WTC11 (cell line): ENCODE measurements around the gene EHMT1. TPM values are rescaled to one million over a fixed set of nuclear protein-coding genes. Genes with fewer than 3 reads are reported as not detected.
A peak's percentile ranks its signal among the peaks of the same experiment; 100 is the strongest.

Experiments used
- ATAC-seq: fragments of 200-7000 bp; cut with Tn5 transposase; 2 replicates; pipeline ENCODE4 v1.10.0; 2021; ENCODE audit warnings: mild to moderate bottlenecking, moderate library complexity
- CTCF ChIA-PET: fragments of 300-600 bp; sonication (Branson Sonifier 250); formaldehyde crosslinking; loops from one replicate; lab custom pipeline; 2021; ENCODE audit warnings: antibody characterized with exemption; lab: Charles Lee
- POLR2A ChIA-PET: fragments of 350-600 bp; sonication (Branson Sonifier 250); formaldehyde crosslinking; loops from one replicate; lab custom pipeline; 2021; ENCODE audit warnings: antibody characterized with exemption; lab: Charles Lee
- DNase-seq: peaks from one replicate; pipeline ENCODE4 v3.0.0; 2021; ENCODE audit warnings: low spot score
- H3K27ac Mint-ChIP-seq: 2 replicates; pipeline ENCODE4 v1.8.0; 2021; ENCODE audit warnings: mixed read lengths
- H3K27me3 Mint-ChIP-seq: 2 replicates; pipeline ENCODE4 v1.8.0; 2021; ENCODE audit warnings: low read depth, mild to moderate bottlenecking, moderate library complexity, mixed read lengths
- H3K36me3 Mint-ChIP-seq: 2 replicates; pipeline ENCODE4 v1.8.0; 2021; ENCODE audit warnings: mixed read lengths
- H3K4me1 Mint-ChIP-seq: 2 replicates; pipeline ENCODE4 v1.8.0; 2022; ENCODE audit warnings: mixed read lengths
- H3K4me3 Mint-ChIP-seq: 2 replicates; pipeline ENCODE4 v1.8.0; 2021; ENCODE audit warnings: mild to moderate bottlenecking, moderate library complexity, mixed read lengths
- H3K9me3 Mint-ChIP-seq: 2 replicates; pipeline ENCODE4 v1.8.0; 2021; ENCODE audit warnings: mixed read lengths
- ATF1 ChIP-seq: sonication (generic); formaldehyde crosslinking; IDR thresholded peaks from 2 replicates; pipeline ENCODE4 v1.8.1; 2023; ENCODE audit warnings: mild to moderate bottlenecking, moderate library complexity, missing genetic modification reagents
- CBFB ChIP-seq: sonication (generic); formaldehyde crosslinking; IDR thresholded peaks from 2 replicates; pipeline ENCODE4 v1.8.1; 2022; ENCODE audit warnings: mild to moderate bottlenecking, low read depth, missing genetic modification reagents
- JAZF1 ChIP-seq: fragments of 250-450 bp; sonication (Bioruptor Pico); IDR thresholded peaks from 2 replicates; pipeline ENCODE4 v1.9.0; 2021; ENCODE audit warnings: moderate library complexity, mild to moderate bottlenecking, inconsistent platforms
- JUN ChIP-seq: sonication (generic); formaldehyde crosslinking; IDR thresholded peaks from 2 replicates; pipeline ENCODE4 v1.8.0; 2023; ENCODE audit warnings: mild to moderate bottlenecking, missing genetic modification reagents
- NFE2L1 ChIP-seq: sonication (generic); formaldehyde crosslinking; IDR thresholded peaks from 2 replicates; pipeline ENCODE4 v1.8.1; 2023; ENCODE audit warnings: missing genetic modification reagents
- NR2C2 ChIP-seq: sonication (generic); formaldehyde crosslinking; IDR thresholded peaks from 2 replicates; pipeline ENCODE4 v1.8.0; 2022; ENCODE audit warnings: mild to moderate bottlenecking, missing genetic modification reagents
- OVOL2 ChIP-seq: fragments of 250-450 bp; sonication (Bioruptor Pico); IDR thresholded peaks from 2 replicates; pipeline ENCODE4 v1.9.0; 2021; ENCODE audit warnings: mild to moderate bottlenecking, borderline replicate concordance
- TP53 ChIP-seq: sonication (generic); formaldehyde crosslinking; IDR thresholded peaks from 2 replicates; pipeline ENCODE4 v1.8.1; 2023; ENCODE audit warnings: mild to moderate bottlenecking, missing genetic modification reagents
- ZNF121 ChIP-seq: sonication (generic); formaldehyde crosslinking; IDR thresholded peaks from 2 replicates; pipeline ENCODE4 v1.8.0; 2023; ENCODE audit warnings: missing genetic modification reagents
- ZNF138 ChIP-seq: sonication (generic); formaldehyde crosslinking; conservative IDR thresholded peaks from 2 replicates; pipeline ENCODE4 v1.8.1; 2022; ENCODE audit warnings: mild to moderate bottlenecking, moderate library complexity, missing genetic modification reagents
- ZNF219 ChIP-seq: sonication (generic); formaldehyde crosslinking; IDR thresholded peaks from 2 replicates; pipeline ENCODE4 v1.8.0; 2023; ENCODE audit warnings: missing genetic modification reagents, mild to moderate bottlenecking, borderline replicate concordance
- ZNF232 ChIP-seq: sonication (generic); formaldehyde crosslinking; IDR thresholded peaks from 2 replicates; pipeline ENCODE4 v1.8.0; 2022; ENCODE audit warnings: mild to moderate bottlenecking, missing genetic modification reagents
- ZNF263 ChIP-seq: sonication (generic); formaldehyde crosslinking; IDR thresholded peaks from 2 replicates; pipeline ENCODE4 v1.8.1; 2022; ENCODE audit warnings: low read depth, mild to moderate bottlenecking, moderate library complexity, missing genetic modification reagents
- ZNF671 ChIP-seq: fragments of 250-450 bp; sonication (Bioruptor Pico); IDR thresholded peaks from 2 replicates; pipeline ENCODE4 v1.8.0; 2021; ENCODE audit warnings: mild to moderate bottlenecking
- total RNA-seq: library from RNA; stranded (reverse); gene quantifications from 3 replicates; pipeline ENCODE4 v1.2.3, GENCODE V29; 2021
- TF ChIP-seq, protein P1 (sequence below): fragments of 250-450 bp; sonication (Bioruptor Pico); IDR thresholded peaks from 2 replicates; pipeline ENCODE4 v1.9.0; 2021; ENCODE audit warnings: moderate library complexity, mild to moderate bottlenecking, inconsistent platforms, borderline replicate concordance
- TF ChIP-seq, protein P2 (sequence below): fragments of 250-450 bp; sonication (Bioruptor Pico); IDR thresholded peaks from 2 replicates; pipeline ENCODE4 v1.8.0; 2021; ENCODE audit warnings: mild to moderate bottlenecking
- TF ChIP-seq, protein P3 (sequence below): sonication (generic); formaldehyde crosslinking; IDR thresholded peaks from 2 replicates; pipeline ENCODE4 v1.8.1; 2023; ENCODE audit warnings: mild to moderate bottlenecking, missing genetic modification reagents, moderate library complexity
- TF ChIP-seq, protein P4 (sequence below): sonication (generic); formaldehyde crosslinking; IDR thresholded peaks from 2 replicates; pipeline ENCODE4 v1.8.1; 2023; ENCODE audit warnings: mild to moderate bottlenecking, moderate library complexity, missing genetic modification reagents
- TF ChIP-seq, protein P5 (sequence below): fragments of 250-450 bp; sonication (Bioruptor Pico); IDR thresholded peaks from 2 replicates; pipeline ENCODE4 v1.9.0; 2021; ENCODE audit warnings: mild to moderate bottlenecking

Gene EHMT1
- total RNA-seq, 1 experiment from 2014 or later = 170 TPM

DNA sequence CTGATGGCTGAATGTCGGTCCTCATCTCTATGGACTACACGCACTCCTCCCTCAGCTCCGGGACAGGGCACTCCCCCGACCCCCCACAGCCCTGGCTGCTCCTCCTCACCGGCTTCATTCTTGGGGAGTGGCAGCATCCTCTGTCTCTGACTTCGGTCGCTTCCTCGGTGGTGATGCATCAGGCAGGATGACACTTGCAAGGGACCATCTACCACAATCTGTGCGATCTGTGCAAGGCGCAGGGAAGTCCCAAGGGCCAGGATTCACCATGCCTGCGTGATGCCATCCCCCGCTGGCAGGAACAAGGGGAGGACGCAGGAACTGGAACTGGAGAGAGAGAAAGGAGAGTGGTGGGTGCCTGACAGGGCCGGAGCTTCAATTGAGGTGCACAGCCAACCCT, 256.5 kb downstream of the EHMT1 start (continued):
- TF ChIP-seq JUN (CRISPR knock-in tag) (no peak), TP53 (CRISPR knock-in tag) (no peak)

DNA sequence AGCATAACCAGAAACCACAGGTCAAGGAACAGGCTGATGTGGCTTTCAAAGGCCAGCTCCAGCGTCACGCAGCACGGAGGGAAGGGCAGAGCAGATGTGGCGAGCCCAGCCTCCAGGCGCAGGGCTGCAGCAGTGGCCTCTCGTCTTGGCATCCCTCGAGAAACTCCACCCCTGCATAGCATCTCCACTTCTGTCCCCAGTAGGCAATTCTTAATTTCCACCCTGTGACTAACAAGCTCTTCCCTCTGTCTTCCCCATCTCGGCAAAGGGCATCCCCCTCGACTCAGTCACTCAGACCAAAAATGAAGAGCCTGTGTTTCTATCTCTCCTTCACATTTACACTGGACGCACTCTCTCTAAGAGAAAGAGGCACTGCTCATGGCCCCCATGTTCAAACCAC, 257.0 kb downstream of the EHMT1 start:
- H3K4me3 Mint-ChIP-seq = no peak overlapping the region
- H3K4me1 Mint-ChIP-seq = no peaks in the 10 kb centered on the region
- ChIA-PET POLR2A (no interaction called here), CTCF (no interaction called here)
- TF ChIP-seq ZNF671 (CRISPR knock-in tag) (no peak), ATF1 (CRISPR knock-in tag) (no peak), OVOL2 (no peak), NFE2L1 (CRISPR knock-in tag) (no peak), JUN (CRISPR knock-in tag) (no peak), ZNF121 (CRISPR knock-in tag) (no peak), ZNF138 (no peak), ZNF263 (no peak), CBFB (no peak), ZNF232 (CRISPR knock-in tag) (no peak)
- TF ChIP-seq, protein P1, sequence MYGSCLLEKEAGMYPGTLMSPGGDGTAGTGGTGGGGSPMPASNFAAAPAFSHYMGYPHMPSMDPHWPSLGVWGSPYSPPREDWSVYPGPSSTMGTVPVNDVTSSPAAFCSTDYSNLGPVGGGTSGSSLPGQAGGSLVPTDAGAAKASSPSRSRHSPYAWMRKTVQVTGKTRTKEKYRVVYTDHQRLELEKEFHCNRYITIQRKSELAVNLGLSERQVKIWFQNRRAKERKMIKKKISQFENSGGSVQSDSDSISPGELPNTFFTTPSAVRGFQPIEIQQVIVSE (CRISPR knock-in tag) = no peak
- TF ChIP-seq, protein P2, sequence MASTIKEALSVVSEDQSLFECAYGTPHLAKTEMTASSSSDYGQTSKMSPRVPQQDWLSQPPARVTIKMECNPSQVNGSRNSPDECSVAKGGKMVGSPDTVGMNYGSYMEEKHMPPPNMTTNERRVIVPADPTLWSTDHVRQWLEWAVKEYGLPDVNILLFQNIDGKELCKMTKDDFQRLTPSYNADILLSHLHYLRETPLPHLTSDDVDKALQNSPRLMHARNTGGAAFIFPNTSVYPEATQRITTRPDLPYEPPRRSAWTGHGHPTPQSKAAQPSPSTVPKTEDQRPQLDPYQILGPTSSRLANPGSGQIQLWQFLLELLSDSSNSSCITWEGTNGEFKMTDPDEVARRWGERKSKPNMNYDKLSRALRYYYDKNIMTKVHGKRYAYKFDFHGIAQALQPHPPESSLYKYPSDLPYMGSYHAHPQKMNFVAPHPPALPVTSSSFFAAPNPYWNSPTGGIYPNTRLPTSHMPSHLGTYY (CRISPR knock-in tag) = no peak
- peaks cover 34% of the 10 kb centered on the region for H3K27me3 Mint-ChIP-seq
- no peaks in the 10 kb centered on the region for H3K9me3 Mint-ChIP-seq
- no peak for DNase-seq
- 0 out of 2 replicates have a peak, but pooled peaks cover 3% of the 10 kb centered on the region for H3K36me3 Mint-ChIP-seq
- no peak overlapping the region for H3K27ac Mint-ChIP-seq
- no peak for ATAC-seq

DNA sequence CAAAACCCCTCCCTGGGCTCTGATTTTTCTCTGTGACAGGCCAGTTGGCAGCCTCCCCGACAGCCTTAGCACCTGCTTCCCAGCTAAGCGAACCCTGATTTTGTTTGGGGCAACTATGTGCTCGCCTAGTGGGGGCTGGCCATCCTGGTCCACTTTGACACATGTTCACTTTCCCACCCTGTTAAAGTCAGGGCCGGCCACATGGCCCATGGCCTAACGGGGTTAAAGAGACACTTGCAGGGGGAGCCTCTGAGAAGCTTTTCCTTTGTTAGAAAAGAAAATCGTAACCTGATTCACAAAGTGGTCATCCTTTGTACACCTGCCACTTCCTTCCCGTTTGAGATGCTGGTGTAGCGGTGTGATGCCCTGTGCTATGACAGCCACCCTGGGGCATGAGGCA, 257.5 kb downstream of the EHMT1 start:
- no peak for ATAC-seq
- Mint-ChIP-seq H3K4me3 (peak overlapping the region; percentile 33), H3K9me3 (no peaks in the 10 kb centered on the region), H3K36me3 (0 out of 2 replicates have a peak, but pooled peaks cover 3% of the 10 kb centered on the region), H3K27ac (no peak overlapping the region), H3K27me3 (peaks cover 34% of the 10 kb centered on the region), H3K4me1 (no peaks in the 10 kb centered on the region)
- ChIA-PET POLR2A (no interaction called here), CTCF (interaction anchor here (1.0 kb wide), 1 partner anchor 325 kb away, joined by 4 read pairs; the partner anchor contains the start of gene MRPL41)
- no peak for DNase-seq
- TF ChIP-seq ZNF219 (CRISPR knock-in tag) (no peak), NR2C2 (CRISPR knock-in tag) (no peak)

DNA sequence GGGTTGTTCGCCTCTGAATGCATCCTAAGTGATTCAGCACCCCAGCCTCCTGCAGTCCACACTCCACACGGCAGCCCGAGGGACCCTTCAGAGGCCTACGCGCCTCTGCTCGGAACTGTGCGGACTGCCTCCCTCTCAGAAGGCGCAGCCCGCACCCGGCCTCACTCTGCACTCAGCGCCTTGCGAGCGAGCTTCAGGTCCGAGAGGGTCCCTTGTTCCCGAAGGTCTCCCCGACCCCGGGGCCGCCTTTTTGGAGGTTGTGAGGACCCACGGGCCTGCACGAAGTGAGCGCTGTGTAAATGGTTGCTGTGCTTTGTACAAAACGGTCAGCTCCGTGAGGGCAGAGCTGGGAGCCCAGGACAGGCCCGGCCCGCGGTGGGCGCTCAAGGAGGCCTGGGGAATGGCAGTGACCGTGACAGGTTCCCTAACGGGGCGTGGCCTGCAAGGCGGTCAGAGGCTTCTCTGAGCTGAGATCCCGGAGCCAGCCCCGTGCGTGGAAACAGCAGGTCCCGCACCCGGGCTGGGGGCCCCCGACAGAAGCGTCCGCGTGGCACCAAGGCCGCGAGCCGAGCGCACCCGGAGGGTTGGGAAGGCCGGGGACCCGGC, 258.1 kb downstream of the EHMT1 start:
- 0 out of 2 replicates have a peak, but pooled peaks cover 8% of the 10 kb centered on the region for H3K36me3 Mint-ChIP-seq
- POLR2A ChIA-PET = no interaction called here
- CTCF ChIA-PET = interaction anchor here (1.0 kb wide), 1 partner anchor 325 kb away, joined by 4 read pairs; the partner anchor contains the start of gene MRPL41
- 0 out of 2 replicates have a peak overlapping the region, but pooled peaks have one; percentile 16 for H3K4me3 Mint-ChIP-seq
- peak; percentile 44 for DNase-seq
- no peak overlapping the region for H3K27ac Mint-ChIP-seq
- peaks cover 32% of the 10 kb centered on the region for H3K27me3 Mint-ChIP-seq
- H3K4me1 Mint-ChIP-seq = no peaks in the 10 kb centered on the region
- TF ChIP-seq, protein P3, sequence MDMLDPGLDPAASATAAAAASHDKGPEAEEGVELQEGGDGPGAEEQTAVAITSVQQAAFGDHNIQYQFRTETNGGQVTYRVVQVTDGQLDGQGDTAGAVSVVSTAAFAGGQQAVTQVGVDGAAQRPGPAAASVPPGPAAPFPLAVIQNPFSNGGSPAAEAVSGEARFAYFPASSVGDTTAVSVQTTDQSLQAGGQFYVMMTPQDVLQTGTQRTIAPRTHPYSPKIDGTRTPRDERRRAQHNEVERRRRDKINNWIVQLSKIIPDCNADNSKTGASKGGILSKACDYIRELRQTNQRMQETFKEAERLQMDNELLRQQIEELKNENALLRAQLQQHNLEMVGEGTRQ = no peak
- TF ChIP-seq JAZF1 (CRISPR knock-in tag) = no peak
- TF ChIP-seq, protein P4, sequence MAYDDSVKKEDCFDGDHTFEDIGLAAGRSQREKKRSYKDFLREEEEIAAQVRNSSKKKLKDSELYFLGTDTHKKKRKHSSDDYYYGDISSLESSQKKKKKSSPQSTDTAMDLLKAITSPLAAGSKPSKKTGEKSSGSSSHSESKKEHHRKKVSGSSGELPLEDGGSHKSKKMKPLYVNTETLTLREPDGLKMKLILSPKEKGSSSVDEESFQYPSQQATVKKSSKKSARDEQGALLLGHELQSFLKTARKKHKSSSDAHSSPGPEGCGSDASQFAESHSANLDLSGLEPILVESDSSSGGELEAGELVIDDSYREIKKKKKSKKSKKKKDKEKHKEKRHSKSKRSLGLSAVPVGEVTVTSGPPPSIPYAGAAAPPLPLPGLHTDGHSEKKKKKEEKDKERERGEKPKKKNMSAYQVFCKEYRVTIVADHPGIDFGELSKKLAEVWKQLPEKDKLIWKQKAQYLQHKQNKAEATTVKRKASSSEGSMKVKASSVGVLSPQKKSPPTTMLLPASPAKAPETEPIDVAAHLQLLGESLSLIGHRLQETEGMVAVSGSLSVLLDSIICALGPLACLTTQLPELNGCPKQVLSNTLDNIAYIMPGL = no peak
- TF ChIP-seq, protein P5, sequence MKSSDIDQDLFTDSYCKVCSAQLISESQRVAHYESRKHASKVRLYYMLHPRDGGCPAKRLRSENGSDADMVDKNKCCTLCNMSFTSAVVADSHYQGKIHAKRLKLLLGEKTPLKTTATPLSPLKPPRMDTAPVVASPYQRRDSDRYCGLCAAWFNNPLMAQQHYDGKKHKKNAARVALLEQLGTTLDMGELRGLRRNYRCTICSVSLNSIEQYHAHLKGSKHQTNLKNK (CRISPR knock-in tag) = no peak
- TF ChIP-seq, all 79 proteins: peak for 0
- peak; percentile 3 for ATAC-seq
- no peaks in the 10 kb centered on the region for H3K9me3 Mint-ChIP-seq
